Neural progenitor cell (in vitro differentiated cells): ENCODE measurements around the gene SALL3.

Source experiments
- EZH2 ChIP-seq: fragments of 200-600 bp; sonication (generic); IDR thresholded peaks from 2 replicates; pipeline ENCODE4 v1.6.1; 2017; ENCODE audit warnings: antibody characterized with exemption, mild to moderate bottlenecking, moderate library complexity
- EZH2phosphoT487 ChIP-seq: fragments of 200-600 bp; sonication (generic); IDR thresholded peaks from 2 replicates; pipeline ENCODE4 v1.6.1; 2017; ENCODE audit warnings: antibody characterized with exemption
- TF ChIP-seq, protein P1 (sequence below): fragments of 200-600 bp; sonication (generic); IDR thresholded peaks from 2 replicates; pipeline ENCODE4 v1.5.1; 2017; ENCODE audit warnings: antibody characterized with exemption, mild to moderate bottlenecking

DNA sequence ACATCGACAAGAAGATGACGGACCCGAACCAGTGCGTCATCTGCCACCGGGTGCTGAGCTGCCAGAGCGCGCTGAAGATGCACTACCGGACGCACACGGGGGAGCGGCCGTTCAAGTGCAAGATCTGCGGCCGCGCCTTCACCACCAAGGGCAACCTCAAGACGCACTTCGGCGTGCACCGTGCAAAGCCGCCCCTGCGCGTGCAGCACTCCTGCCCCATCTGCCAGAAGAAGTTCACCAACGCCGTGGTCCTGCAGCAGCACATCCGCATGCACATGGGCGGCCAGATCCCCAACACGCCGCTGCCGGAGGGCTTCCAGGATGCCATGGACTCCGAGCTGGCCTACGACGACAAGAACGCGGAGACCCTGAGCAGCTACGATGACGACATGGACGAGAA is 14.4 kb downstream of the SALL3 start:
- TF ChIP-seq, protein P1, sequence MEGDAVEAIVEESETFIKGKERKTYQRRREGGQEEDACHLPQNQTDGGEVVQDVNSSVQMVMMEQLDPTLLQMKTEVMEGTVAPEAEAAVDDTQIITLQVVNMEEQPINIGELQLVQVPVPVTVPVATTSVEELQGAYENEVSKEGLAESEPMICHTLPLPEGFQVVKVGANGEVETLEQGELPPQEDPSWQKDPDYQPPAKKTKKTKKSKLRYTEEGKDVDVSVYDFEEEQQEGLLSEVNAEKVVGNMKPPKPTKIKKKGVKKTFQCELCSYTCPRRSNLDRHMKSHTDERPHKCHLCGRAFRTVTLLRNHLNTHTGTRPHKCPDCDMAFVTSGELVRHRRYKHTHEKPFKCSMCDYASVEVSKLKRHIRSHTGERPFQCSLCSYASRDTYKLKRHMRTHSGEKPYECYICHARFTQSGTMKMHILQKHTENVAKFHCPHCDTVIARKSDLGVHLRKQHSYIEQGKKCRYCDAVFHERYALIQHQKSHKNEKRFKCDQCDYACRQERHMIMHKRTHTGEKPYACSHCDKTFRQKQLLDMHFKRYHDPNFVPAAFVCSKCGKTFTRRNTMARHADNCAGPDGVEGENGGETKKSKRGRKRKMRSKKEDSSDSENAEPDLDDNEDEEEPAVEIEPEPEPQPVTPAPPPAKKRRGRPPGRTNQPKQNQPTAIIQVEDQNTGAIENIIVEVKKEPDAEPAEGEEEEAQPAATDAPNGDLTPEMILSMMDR, result no peak
- TF ChIP-seq EZH2, result no peak
- no peak for TF ChIP-seq EZH2phosphoT487
